MM.1S (cell line): ENCODE data around the gene MTMR2.

Experiments used
- DNase-seq: peaks from one replicate; pipeline ENCODE4 v3.0.0-alpha.2; 2015
- H2AFZ ChIP-seq: fragments of 300-600 bp; sonication (generic); 2 replicates; pipeline ENCODE4 v1.6.0; 2016; ENCODE audit warnings: antibody characterized with exemption, low read length
- H3F3A ChIP-seq: fragments of 300-600 bp; sonication (generic); 2 replicates; pipeline ENCODE4 v1.6.1; 2016; ENCODE audit warnings: mild to moderate bottlenecking, antibody characterized with exemption, low read length, moderate library complexity, mixed read lengths; ENCODE audit not compliant: insufficient read depth
- H3K27ac ChIP-seq: fragments of 300-600 bp; sonication (generic); 2 replicates; pipeline ENCODE4 v1.5.1; 2016; ENCODE audit warnings: mild to moderate bottlenecking, low read length
- H3K27me3 ChIP-seq: fragments of 300-600 bp; sonication (generic); replicated peaks from 2 replicates; pipeline ENCODE4 v1.6.0; 2016; ENCODE audit warnings: low read length; ENCODE audit not compliant: insufficient read depth
- H3K36me3 ChIP-seq: fragments of 300-600 bp; sonication (generic); replicated peaks from 2 replicates; pipeline ENCODE4 v1.6.1; 2016; ENCODE audit warnings: mild to moderate bottlenecking, low read length, mixed read lengths; ENCODE audit not compliant: insufficient read depth
- H3K4me1 ChIP-seq: fragments of 300-600 bp; sonication (generic); 2 replicates; pipeline ENCODE4 v1.6.1; 2016; ENCODE audit warnings: low read length, mixed read lengths
- H3K4me2 ChIP-seq: fragments of 300-600 bp; sonication (generic); 2 replicates; pipeline ENCODE4 v1.6.0; 2016; ENCODE audit warnings: low read depth, low read length
- H3K4me3 ChIP-seq: fragments of 300-600 bp; sonication (generic); 2 replicates; pipeline ENCODE4 v1.5.1; 2016; ENCODE audit warnings: low read length, mixed read lengths
- H3K79me2 ChIP-seq: fragments of 300-600 bp; sonication (generic); 2 replicates; pipeline ENCODE4 v1.6.1; 2016; ENCODE audit warnings: mixed run types, low read length, mixed read lengths
- H3K9ac ChIP-seq: fragments of 300-600 bp; sonication (generic); 2 replicates; pipeline ENCODE4 v1.6.1; 2016; ENCODE audit warnings: low read length, mixed read lengths
- H3K9me2 ChIP-seq: fragments of 300-600 bp; sonication (generic); replicated peaks from 2 replicates; pipeline ENCODE4 v1.6.1; 2016; ENCODE audit warnings: mild to moderate bottlenecking, low read length, mixed read lengths; ENCODE audit not compliant: insufficient read depth
- H3K9me3 ChIP-seq: fragments of 300-600 bp; sonication (generic); replicated peaks from 2 replicates; pipeline ENCODE4 v1.6.1; 2016; ENCODE audit warnings: mild to moderate bottlenecking, low read length, mixed read lengths; ENCODE audit not compliant: insufficient read depth
- H4K20me1 ChIP-seq: fragments of 300-600 bp; sonication (generic); 2 replicates; pipeline ENCODE4 v1.6.1; 2016; ENCODE audit warnings: mild to moderate bottlenecking, low read length, moderate library complexity, mixed read lengths; ENCODE audit not compliant: insufficient read depth
- EZH2 ChIP-seq: fragments of 300-600 bp; sonication (generic); optimal IDR thresholded peaks from 2 replicates; pipeline ENCODE3; 2017; ENCODE audit warnings: low read depth, mild to moderate bottlenecking, antibody characterized with exemption, low read length, mixed read lengths
- EZH2phosphoT487 ChIP-seq: fragments of 300-600 bp; sonication (generic); IDR thresholded peaks from 2 replicates; pipeline ENCODE4 v1.6.1; 2018; ENCODE audit warnings: antibody characterized with exemption, low read length
- TF ChIP-seq, protein P1 (sequence below): fragments of 300-600 bp; sonication (generic); IDR thresholded peaks from 2 replicates; pipeline ENCODE4 v1.5.1; 2016; ENCODE audit warnings: antibody characterized with exemption, low read length, mixed read lengths

MTMR2 gene

DNA sequence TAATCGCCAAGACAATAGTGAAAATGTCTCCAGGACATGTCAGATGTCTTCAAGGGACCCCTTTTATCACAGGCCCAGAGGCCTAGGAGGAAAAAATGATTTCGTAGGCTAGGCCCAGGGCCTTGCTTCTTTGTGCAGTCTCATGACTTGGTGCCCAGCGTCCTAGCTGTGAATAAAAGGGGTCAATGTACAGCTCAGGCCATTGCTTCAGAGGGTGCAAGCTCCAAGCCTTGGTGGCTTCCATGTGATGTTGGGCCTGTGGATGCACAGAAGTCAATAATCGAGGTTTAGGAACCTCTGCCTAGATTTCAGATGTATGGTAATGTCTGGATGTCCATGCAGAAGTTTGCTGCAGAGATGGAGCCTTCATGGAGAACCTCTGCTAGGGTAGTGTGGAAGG lies 20.7 kb upstream of the MTMR2 start:
- Histone ChIP-seq H3K27me3 (no peaks in the 10 kb centered on the region), H3K36me3 (no peaks in the 10 kb centered on the region), H3F3A (no peaks in the 10 kb centered on the region), H3K9me2 (no peaks in the 10 kb centered on the region), H3K79me2 (no peaks in the 10 kb centered on the region), H4K20me1 (no peaks in the 10 kb centered on the region), H3K9ac (no peak overlapping the region), H2AFZ (no peak overlapping the region), H3K4me3 (no peak overlapping the region), H3K4me2 (no peak overlapping the region), H3K27ac (no peak overlapping the region), H3K9me3 (no peaks in the 10 kb centered on the region), H3K4me1 (no peaks in the 10 kb centered on the region)
- TF ChIP-seq EZH2 (no peak), EZH2phosphoT487 (no peak)
- TF ChIP-seq, protein P1, sequence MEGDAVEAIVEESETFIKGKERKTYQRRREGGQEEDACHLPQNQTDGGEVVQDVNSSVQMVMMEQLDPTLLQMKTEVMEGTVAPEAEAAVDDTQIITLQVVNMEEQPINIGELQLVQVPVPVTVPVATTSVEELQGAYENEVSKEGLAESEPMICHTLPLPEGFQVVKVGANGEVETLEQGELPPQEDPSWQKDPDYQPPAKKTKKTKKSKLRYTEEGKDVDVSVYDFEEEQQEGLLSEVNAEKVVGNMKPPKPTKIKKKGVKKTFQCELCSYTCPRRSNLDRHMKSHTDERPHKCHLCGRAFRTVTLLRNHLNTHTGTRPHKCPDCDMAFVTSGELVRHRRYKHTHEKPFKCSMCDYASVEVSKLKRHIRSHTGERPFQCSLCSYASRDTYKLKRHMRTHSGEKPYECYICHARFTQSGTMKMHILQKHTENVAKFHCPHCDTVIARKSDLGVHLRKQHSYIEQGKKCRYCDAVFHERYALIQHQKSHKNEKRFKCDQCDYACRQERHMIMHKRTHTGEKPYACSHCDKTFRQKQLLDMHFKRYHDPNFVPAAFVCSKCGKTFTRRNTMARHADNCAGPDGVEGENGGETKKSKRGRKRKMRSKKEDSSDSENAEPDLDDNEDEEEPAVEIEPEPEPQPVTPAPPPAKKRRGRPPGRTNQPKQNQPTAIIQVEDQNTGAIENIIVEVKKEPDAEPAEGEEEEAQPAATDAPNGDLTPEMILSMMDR: no peak
- no peak for DNase-seq

DNA sequence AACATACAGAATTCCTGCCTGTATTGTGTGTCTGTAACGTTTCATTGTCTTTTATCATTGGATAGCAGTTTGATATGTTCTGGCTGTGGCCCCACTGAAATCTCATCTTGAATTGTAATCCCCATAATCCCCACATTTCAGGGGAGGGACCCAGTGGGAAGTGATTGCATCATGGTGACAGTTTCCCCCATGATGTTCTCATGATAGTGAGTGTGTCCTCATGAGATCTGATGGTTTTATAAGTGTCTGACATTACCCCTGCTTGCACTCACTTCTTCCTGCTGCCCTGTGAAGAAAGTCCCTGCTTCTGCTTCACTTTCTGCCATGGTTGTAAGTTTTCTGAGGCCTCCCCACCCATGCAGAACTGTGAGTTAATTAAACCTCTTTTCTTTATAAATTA lies 19.6 kb upstream of the MTMR2 start:
- H3K27me3 ChIP-seq: no peaks in the 10 kb centered on the region
- H3K36me3 ChIP-seq: no peaks in the 10 kb centered on the region
- H3F3A ChIP-seq: no peaks in the 10 kb centered on the region
- no peaks in the 10 kb centered on the region for H3K79me2 ChIP-seq
- DNase-seq: no peak
- no peak overlapping the region for H3K4me3 ChIP-seq
- H2AFZ ChIP-seq: no peak overlapping the region
- no peak overlapping the region for H3K4me2 ChIP-seq
- H3K9me2 ChIP-seq: no peaks in the 10 kb centered on the region
- H3K9ac ChIP-seq: no peak overlapping the region
- no peaks in the 10 kb centered on the region for H4K20me1 ChIP-seq
- H3K27ac ChIP-seq: no peak overlapping the region
- TF ChIP-seq EZH2phosphoT487 (no peak), EZH2 (no peak)
- TF ChIP-seq, protein P1: no peak
- H3K9me3 ChIP-seq: no peaks in the 10 kb centered on the region
- no peaks in the 10 kb centered on the region for H3K4me1 ChIP-seq

GRCh38 chr11:95939091-95939490 lies 15.2 kb upstream of the MTMR2 start:
- no peaks in the 10 kb centered on the region for H3K9me3 ChIP-seq
- no peak overlapping the region for H3K27ac ChIP-seq
- H4K20me1 ChIP-seq: no peaks in the 10 kb centered on the region
- no peaks in the 10 kb centered on the region for H3K79me2 ChIP-seq
- no peak overlapping the region for H2AFZ ChIP-seq
- H3K4me3 ChIP-seq: no peak overlapping the region
- no peak overlapping the region for H3K4me2 ChIP-seq
- no peaks in the 10 kb centered on the region for H3K9me2 ChIP-seq
- no peaks in the 10 kb centered on the region for H3K36me3 ChIP-seq
- no peaks in the 10 kb centered on the region for H3K27me3 ChIP-seq
- no peaks in the 10 kb centered on the region for H3F3A ChIP-seq
- H3K9ac ChIP-seq: no peak overlapping the region
- DNase-seq: no peak
- H3K4me1 ChIP-seq: no peaks in the 10 kb centered on the region
- TF ChIP-seq EZH2phosphoT487: no peak
- TF ChIP-seq EZH2: no peak
- TF ChIP-seq, protein P1: no peak
